Measurements from ENCODE around the gene CYP17A1.
A peak's percentile ranks its signal among the peaks of the same experiment; 100 is the strongest.
"Not testable (repeated sequence)": the region's sequence is repeated elsewhere in the genome, so short reads cannot be mapped to it uniquely, and the experiment has no call there.

Gene CYP17A1, protein sequence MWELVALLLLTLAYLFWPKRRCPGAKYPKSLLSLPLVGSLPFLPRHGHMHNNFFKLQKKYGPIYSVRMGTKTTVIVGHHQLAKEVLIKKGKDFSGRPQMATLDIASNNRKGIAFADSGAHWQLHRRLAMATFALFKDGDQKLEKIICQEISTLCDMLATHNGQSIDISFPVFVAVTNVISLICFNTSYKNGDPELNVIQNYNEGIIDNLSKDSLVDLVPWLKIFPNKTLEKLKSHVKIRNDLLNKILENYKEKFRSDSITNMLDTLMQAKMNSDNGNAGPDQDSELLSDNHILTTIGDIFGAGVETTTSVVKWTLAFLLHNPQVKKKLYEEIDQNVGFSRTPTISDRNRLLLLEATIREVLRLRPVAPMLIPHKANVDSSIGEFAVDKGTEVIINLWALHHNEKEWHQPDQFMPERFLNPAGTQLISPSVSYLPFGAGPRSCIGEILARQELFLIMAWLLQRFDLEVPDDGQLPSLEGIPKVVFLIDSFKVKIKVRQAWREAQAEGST

GRCh38 chr10:102837230-102837721, at the start of gene CYP17A1:
TSS of gene CYP17A1 (minus strand) at chr10:102837413. CDS start at chr10:102837361, 52 bp downstream.
- no peak for DNase-seq (ENCODE audit: low read depth)

- no peak for DNase-seq (ENCODE audit: low read depth)
Measured at GRCh38 chr10:102880256-102880655, 43.0 kb upstream of the CYP17A1 start.

DNA sequence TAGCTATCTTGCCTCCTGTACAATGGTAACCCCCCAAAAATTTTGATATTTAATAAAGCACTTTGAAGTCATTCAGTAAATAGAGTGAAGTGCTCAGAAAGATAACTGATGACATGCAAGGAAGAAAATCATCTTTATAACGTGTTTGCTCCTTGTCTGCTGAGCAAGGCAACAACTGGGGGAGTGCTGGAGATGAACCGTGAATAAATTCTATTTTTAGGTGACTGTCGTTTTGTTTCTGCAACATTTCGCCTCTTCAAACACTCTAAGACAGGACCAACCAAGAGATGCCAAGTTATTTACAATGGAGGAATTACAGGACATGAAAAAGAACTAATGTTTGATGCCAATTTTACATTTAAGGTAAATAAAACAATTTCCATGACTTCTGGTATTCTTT, 41.4 kb upstream of the CYP17A1 start:
- no peak for DNase-seq (ENCODE audit: low read depth)

DNA sequence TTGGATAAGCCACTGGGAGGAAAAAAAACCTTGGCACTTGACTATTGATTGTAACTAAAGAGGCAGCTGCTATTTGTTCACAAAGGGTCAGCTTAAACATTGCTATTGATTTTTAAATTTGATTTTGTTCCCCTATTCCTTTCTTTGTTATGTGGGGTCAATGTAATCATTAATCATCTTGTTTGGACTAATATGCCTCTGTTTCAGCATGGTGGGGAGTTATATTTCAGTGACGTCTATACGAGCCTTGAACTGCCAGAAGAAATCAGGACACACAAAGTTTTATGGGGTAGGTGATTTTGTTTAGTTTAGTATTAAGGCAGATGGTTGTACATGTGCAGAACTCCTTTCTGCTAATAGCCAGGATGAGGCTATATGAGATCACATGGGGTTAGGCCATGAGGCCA, 39.5 kb upstream of the CYP17A1 start:
- no peak for DNase-seq (ENCODE audit: low read depth)

GRCh38 chr10:102872163-102872562, 35.0 kb upstream of the CYP17A1 start:
- no peak for DNase-seq (ENCODE audit: low read depth)

GRCh38 chr10:102870221-102870620, 33.0 kb upstream of the CYP17A1 start:
- no peak for DNase-seq (ENCODE audit: low read depth)

DNA sequence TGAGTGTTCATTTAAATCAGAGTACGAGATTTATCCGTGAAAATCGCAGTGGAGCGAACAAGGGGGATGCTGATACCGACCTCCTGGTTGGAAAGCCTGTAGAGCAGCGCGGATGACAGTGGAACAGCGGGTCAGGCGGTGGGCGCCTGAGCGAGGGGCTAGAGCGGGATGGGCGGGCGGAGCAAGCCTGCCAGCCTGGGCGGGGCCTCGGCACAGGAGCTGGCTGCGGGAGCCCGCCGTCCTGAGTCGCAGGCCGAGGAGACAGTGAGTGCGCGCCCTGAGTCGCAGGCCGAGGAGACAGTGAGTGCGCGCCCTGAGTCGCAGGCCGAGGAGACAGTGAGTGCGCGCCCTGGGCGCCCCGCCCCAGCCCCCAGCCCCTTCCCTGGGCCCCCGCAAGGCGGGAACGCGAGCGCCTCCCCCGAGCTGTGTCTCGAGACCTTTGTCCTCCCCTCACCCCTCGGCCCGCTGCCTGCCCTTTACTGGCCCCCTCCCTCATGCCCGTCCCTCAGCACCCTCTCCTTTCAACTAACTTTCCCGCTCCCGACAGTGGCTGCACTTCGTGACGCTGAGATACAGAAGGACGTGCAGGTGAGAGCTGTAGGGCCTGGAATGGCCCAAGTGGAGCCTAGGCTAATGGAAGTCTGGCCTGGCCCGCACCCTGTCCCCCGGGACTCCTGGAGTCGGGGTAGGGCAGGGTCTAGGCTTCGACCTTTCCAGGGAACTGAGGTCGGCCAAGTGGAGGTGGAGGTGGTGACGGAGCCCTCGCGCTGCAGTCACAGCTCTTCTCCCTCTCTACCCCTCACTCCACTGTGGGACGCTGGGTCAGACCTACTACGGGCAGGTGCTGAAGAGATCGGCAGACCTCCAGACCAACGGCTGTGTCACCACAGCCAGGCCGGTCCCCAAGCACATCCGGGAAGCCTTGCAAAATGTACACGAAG, 32.3 kb upstream of the CYP17A1 start, which contains the start of gene AS3MT:
Gene AS3MT, plus strand, starts transcription at position 213 of the 941 bp plus-strand sequence. Its CDS starts 123 bp downstream, at position 336.
- no peak for DNase-seq (ENCODE audit: low read depth)

GRCh38 chr10:102868911-102869257, 31.7 kb upstream of the CYP17A1 start:
- no peak for DNase-seq (ENCODE audit: low read depth)

DNA sequence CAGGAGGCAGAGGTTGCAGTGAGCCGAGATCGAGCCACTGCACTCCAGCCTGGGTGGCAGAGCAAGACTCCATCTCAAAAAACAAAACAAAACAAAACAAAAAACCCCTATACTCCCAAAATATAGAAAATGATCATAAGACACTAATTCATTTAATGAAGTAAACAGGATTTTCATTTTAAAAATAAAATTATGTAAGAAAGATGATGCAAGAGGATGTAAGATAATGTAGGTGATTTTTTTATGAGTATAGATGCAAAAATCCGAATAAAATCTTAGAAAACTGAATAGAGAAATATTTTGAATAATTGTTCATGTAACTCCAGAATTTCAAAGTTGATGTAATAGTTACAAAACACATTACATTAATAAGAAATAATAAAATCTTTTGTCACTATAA, 28.4 kb upstream of the CYP17A1 start:
- no peak for DNase-seq (ENCODE audit: low read depth)

GRCh38 chr10:102863660-102864059, 26.4 kb upstream of the CYP17A1 start:
- no peak for DNase-seq (ENCODE audit: low read depth)

GRCh38 chr10:102859911-102860310, 22.7 kb upstream of the CYP17A1 start:
- no peak for DNase-seq (ENCODE audit: low read depth)

DNA sequence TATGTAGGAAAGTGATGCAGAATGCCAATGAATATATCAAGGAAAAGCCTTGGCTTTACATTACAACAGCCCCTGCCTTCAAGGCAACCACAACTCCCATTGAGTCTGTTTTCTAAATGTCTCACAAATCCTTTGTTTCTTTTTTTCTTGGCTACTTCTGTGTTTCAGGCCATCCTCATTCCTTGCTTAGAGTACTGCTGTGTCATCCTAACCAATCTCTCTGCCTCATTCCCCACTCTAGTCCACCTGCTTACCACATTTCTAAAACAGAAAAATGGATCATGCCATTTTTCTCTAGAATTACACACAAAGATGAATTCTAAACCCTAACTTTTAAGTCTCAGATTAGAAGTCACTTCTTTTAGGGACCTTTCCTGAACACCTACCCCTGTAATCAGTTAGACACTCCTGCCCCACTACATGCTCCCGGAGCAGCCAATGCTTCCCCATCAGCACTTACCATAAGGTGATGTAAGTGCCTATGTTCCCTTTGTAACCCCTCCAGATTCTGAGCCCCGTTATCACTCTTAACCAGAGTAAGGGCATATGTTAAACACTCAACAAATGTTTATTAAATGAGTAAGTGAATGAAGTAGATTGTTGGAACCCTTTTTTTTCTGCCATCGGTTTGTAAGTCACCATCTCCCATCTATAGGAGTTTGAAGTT, 19.7 kb upstream of the CYP17A1 start:
- DNase-seq (ENCODE audit: low read depth), result no peak

- peak; percentile 89 for DNase-seq (ENCODE audit: low read depth)
Measured at GRCh38 chr10:102855731-102856436, 18.7 kb upstream of the CYP17A1 start.

DNA sequence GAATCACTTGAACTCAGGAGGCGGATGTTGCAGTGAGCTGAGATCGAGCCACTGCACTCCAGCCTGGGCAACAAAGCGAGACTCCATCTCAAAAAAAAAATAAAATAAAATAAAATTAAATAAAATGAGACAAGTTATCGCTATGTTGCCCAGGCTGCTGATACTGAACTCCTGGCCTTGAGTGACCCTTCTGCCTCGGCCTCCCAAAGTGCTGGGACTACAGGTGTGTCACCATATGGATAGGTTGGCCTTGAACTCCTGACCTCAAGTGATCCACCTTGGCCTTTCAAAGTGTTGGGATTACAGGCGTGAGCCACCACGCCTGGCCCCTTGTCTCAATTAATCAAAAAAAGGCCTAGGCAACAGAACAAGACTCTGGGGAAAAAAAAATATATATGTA, 16.0 kb upstream of the CYP17A1 start:
- not testable (repeated sequence) for DNase-seq (ENCODE audit: low read depth)

- no peak for DNase-seq (ENCODE audit: low read depth)
Measured at GRCh38 chr10:102850025-102850518, 12.9 kb upstream of the CYP17A1 start.

DNA sequence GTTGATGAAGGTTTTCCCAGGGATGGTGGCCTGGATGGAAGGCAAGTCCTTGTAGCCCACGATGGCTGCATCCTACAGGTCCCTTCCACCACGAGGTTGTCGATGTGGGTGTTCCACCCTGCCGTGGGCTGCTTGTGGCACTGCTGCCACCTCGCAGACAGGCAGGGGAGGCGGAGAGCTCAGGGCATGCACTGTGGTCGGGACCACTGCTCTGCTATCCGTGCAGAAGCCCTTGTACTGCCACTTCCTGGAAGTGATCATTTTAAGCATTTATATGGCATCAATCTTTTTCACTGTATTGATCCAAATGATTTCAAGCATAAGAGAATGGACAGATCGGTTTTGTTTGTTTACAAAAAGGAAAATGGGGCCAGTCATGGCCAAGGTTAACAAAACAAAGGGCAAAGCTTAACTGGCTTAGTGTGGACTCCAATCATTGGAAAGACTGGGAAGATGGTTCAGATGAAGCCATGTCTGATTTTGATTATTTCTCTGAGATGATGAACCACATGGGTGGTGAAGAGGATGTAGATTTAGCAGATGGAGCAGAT, 8.2 kb upstream of the CYP17A1 start:
- no peak for DNase-seq (ENCODE audit: low read depth)

GRCh38 chr10:102844190-102844776, 7.1 kb upstream of the CYP17A1 start:
- DNase-seq (ENCODE audit: low read depth), result not testable (repeated sequence)

- not testable (repeated sequence) for DNase-seq (ENCODE audit: low read depth)
Measured at GRCh38 chr10:102843139-102843538, 5.9 kb upstream of the CYP17A1 start.

DNA sequence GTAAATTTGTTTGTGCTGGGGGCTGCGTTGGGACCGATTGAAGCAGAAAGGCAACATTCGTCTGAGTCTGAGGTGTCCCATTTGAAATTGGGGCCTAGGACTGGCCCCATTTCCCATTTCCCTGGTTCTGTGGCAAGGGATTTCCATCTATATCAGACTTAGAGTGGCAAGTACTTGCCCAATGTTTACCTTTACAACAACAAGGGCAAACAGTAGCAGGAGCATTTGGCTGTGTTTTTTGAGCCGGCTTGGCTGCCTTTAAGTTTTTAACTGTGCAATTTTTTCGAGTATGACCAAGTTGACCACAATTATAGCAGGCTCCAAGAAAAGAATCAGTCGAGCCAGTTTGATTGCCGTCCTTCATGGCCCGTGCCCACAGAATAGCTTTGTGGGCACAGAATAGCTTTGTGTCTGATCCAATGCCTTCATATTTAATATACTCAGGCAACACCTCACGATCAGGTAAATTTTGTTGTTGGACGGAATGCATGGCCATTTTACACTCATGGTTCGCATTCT, 4.7 kb upstream of the CYP17A1 start:
- DNase-seq (ENCODE audit: low read depth), result no peak

Data from GM04503 (cell line).